HCT116 (cell line): ENCODE results near the gene NME9. TPM values are rescaled to one million over a fixed set of nuclear protein-coding genes. Genes with fewer than 3 reads are reported as not detected.

ENCODE experiments used
- ATAC-seq: fragments of 200-7000 bp; cut with Tn5 transposase; 2 replicates; pipeline ENCODE4 v1.9.1; 2020; ENCODE audit warnings: mild to moderate bottlenecking, moderate library complexity
- BruUV-seq: library from RNA; stranded (reverse); fragments of 400-500 nt; replicated peaks from 2 replicates; lab custom pipeline; 2021; lab: Mats Ljungman, UMichigan
- CTCF ChIA-PET: fragments of 300-600 bp; sonication (Branson Sonifier 250); formaldehyde crosslinking; loops from one replicate; lab custom pipeline; 2021; ENCODE audit warnings: antibody characterized with exemption; lab: Charles Lee
- POLR2A ChIA-PET: fragments of 300-600, 350-600 bp; sonication (Branson Sonifier 250); formaldehyde crosslinking; loops from one replicate; lab custom pipeline; 2021; ENCODE audit warnings: antibody characterized with exemption; lab: Charles Lee
- RAD21 ChIA-PET, 2 experiments: fragments of 300-600 bp; sonication (Branson Sonifier 250); formaldehyde crosslinking; loops; one replicate each; lab custom pipeline; 2023; ENCODE audit warnings: low total read pairs in 2 of 2; ENCODE audit not compliant: uncharacterized antibody in 2 of 2, unreplicated experiment in 2 of 2, low non-redundant PET in 1 of 2; lab: Charles Lee
- DNase-seq: peaks from one replicate; pipeline ENCODE4 v3.0.0-alpha.2; 2010; ENCODE audit warnings: low read depth, low spot score
- H2AFZ ChIP-seq: fragments of 200-600 bp; shearing (Covaris generic), sonication (generic); 2 replicates; pipeline ENCODE4 v1.6.1; 2017; ENCODE audit warnings: low read depth, mixed run types, mixed read lengths, antibody characterized with exemption, low read length; ENCODE audit not compliant: poor library complexity, severe bottlenecking
- H3K27ac ChIP-seq: 2 replicates; pipeline ENCODE4 v1.5.1; 2012; ENCODE audit warnings: low read depth, low read length
- H3K27me3 ChIP-seq: fragments of 200-600 bp; sonication (generic); 2 replicates; pipeline ENCODE4 v1.6.1; 2016; ENCODE audit warnings: mixed run types, low read length, mixed read lengths; ENCODE audit not compliant: insufficient read depth
- H3K36me3 ChIP-seq, 2 experiments: fragments of 200-500 bp in 1 of 2; fragments of 200-600 bp in 1 of 2; sonication (Bioruptor generic) in 1 of 2; sonication (generic) in 1 of 2; 2 replicates each; pipeline versions ENCODE4 v1.5.1 to v1.6.1; 2014 to 2016; ENCODE audit warnings: low read length in 2 of 2, inconsistent platforms in 1 of 2, mixed read lengths in 1 of 2, mixed run types in 1 of 2; ENCODE audit not compliant: insufficient read depth in 2 of 2, control insufficient read depth in 1 of 2
- H3K4me1 ChIP-seq, 2 experiments: fragments of 200-600 bp in 1 of 2; sonication (generic) in 1 of 2; 2 replicates each; pipeline versions ENCODE4 v1.5.1 to v1.6.1; 2012 to 2017; ENCODE audit warnings: low read length in 2 of 2, inconsistent platforms in 1 of 2, mild to moderate bottlenecking in 1 of 2, mixed read lengths in 1 of 2, mixed run types in 1 of 2, moderate library complexity in 1 of 2; ENCODE audit not compliant: insufficient read depth in 2 of 2, control insufficient read depth in 1 of 2
- H3K4me2 ChIP-seq: fragments of 200-600 bp; sonication (generic); 2 replicates; pipeline ENCODE4 v1.6.1; 2017; ENCODE audit warnings: mixed run types, low read length, mixed read lengths
- H3K4me3 ChIP-seq, 2 experiments: fragments of 200-600 bp in 1 of 2; sonication (generic) in 1 of 2; replicated peaks in 1 of 2; 2 replicates each; pipeline ENCODE4 v1.5.1; 2011 to 2016; ENCODE audit warnings: low read length in 2 of 2, control low read depth in 1 of 2, low read depth in 1 of 2, mild to moderate bottlenecking in 1 of 2, mixed read lengths in 1 of 2, mixed run types in 1 of 2
- H3K79me2 ChIP-seq: fragments of 200-600 bp; sonication (generic); 2 replicates; pipeline ENCODE4 v1.6.1; 2017; ENCODE audit warnings: mild to moderate bottlenecking, mixed run types, low read length, moderate library complexity, mixed read lengths; ENCODE audit not compliant: insufficient read depth
- H3K9ac ChIP-seq: fragments of 200-600 bp; sonication (generic); 2 replicates; pipeline ENCODE4 v1.6.1; 2016; ENCODE audit warnings: low read length, mixed read lengths
- H3K9me2 ChIP-seq: fragments of 200-600 bp; sonication (generic), shearing (Covaris generic); 2 replicates; pipeline ENCODE4 v1.6.1; 2017; ENCODE audit warnings: mixed run types, mild to moderate bottlenecking, moderate library complexity; ENCODE audit not compliant: insufficient read depth
- H3K9me3 ChIP-seq, 2 experiments: fragments of 200-500 bp in 1 of 2; fragments of 200-600 bp in 1 of 2; sonication (Bioruptor generic) in 1 of 2; sonication (generic) in 1 of 2; 2 replicates each; pipeline ENCODE4 v1.6.1; 2014 to 2017; ENCODE audit warnings: low read length in 2 of 2, mixed read lengths in 2 of 2, inconsistent platforms in 1 of 2, low read depth in 1 of 2, mild to moderate bottlenecking in 1 of 2, mixed run types in 1 of 2, moderate library complexity in 1 of 2; ENCODE audit not compliant: control insufficient read depth in 1 of 2, insufficient read depth in 1 of 2
- H4K20me1 ChIP-seq: fragments of 200-600 bp; sonication (generic), shearing (Covaris generic); 2 replicates; pipeline ENCODE4 v1.6.1; 2017; ENCODE audit warnings: mixed run types, mild to moderate bottlenecking, moderate library complexity; ENCODE audit not compliant: insufficient read depth
- ATF3 ChIP-seq: IDR thresholded peaks from 2 replicates; pipeline ENCODE4 v1.6.1; 2012
- CBX3 ChIP-seq: IDR thresholded peaks from 2 replicates; pipeline ENCODE4 v1.6.1; 2012; ENCODE audit warnings: low read depth
- CEBPB ChIP-seq: IDR thresholded peaks from 2 replicates; pipeline ENCODE4 v1.6.1; 2012; ENCODE audit warnings: low read depth
- EGR1 ChIP-seq: IDR thresholded peaks from 2 replicates; pipeline ENCODE4 v1.6.1; 2012; ENCODE audit warnings: low read depth
- ELF1 ChIP-seq: IDR thresholded peaks from 2 replicates; pipeline ENCODE4 v1.6.1; 2012; ENCODE audit warnings: low read depth, borderline replicate concordance
- EZH2 ChIP-seq: fragments of 200-600 bp; sonication (generic); IDR thresholded peaks from 2 replicates; pipeline ENCODE4 v1.6.1; 2017; ENCODE audit warnings: antibody characterized with exemption, mixed run types
- MAX ChIP-seq: IDR thresholded peaks from 2 replicates; pipeline ENCODE4 v1.6.1; 2012
- POLR2A ChIP-seq: IDR thresholded peaks from 2 replicates; pipeline ENCODE4 v1.7.0; 2011; ENCODE audit warnings: borderline replicate concordance; ENCODE audit not compliant: insufficient read depth, insufficient read length; ENCODE audit errors: extremely low read depth
- POLR2AphosphoS5 ChIP-seq: IDR thresholded peaks from 2 replicates; pipeline ENCODE4 v1.6.1; 2011; ENCODE audit warnings: mild to moderate bottlenecking, low read depth, low read length, moderate library complexity
- SIN3A ChIP-seq: IDR thresholded peaks from 2 replicates; pipeline ENCODE4 v1.6.1; 2012; ENCODE audit warnings: low read depth
- SRF ChIP-seq: IDR thresholded peaks from 2 replicates; pipeline ENCODE4 v1.6.1; 2012; ENCODE audit warnings: low read depth
- TCF7L2 ChIP-seq: IDR thresholded peaks from 2 replicates; pipeline ENCODE4 v1.7.0; 2011; ENCODE audit warnings: borderline replicate concordance, inconsistent platforms; ENCODE audit not compliant: insufficient read depth, insufficient read length; ENCODE audit errors: extremely low read depth
- ZBTB33 ChIP-seq: IDR thresholded peaks from 2 replicates; pipeline ENCODE4 v1.6.1; 2011; ENCODE audit warnings: mild to moderate bottlenecking, low read length, moderate library complexity; ENCODE audit not compliant: insufficient replicate concordance; ENCODE audit errors: extremely low read depth
- ZNF274 ChIP-seq: fragments of 200-500 bp; sonication (Bioruptor generic); IDR thresholded peaks from 2 replicates; pipeline ENCODE4 v1.6.1; 2014; ENCODE audit warnings: mild to moderate bottlenecking, low read depth, low read length, inconsistent platforms
- intact Hi-C: fragments of 100-400 bp; cut with micrococcal nuclease; formaldehyde crosslinking; loops from 2 replicates; pipeline ENCODE4 v1.10.0; 2022
- total RNA-seq: library from RNA; stranded (reverse); gene quantifications from one replicate; pipeline ENCODE4 v1.2.1, GENCODE V29; 2021; ENCODE audit not compliant: unreplicated experiment

The NME9 gene
- total RNA-seq, 1 experiment from 2014 or later: 0.79 TPM

- H3K27ac ChIP-seq: no peak overlapping the region
- no peak overlapping the region for H3K9ac ChIP-seq
- TF ChIP-seq EZH2 (no peak), ATF3 (no peak)
- H3K4me1 ChIP-seq: peaks cover 4 to 26% of the 10 kb centered on the region in 2 experiments; a peak in 3 of 4 replicates
- no peak for DNase-seq
- H3K4me3 ChIP-seq: no peak overlapping the region
- intact Hi-C loops: loop anchor here (5.0 kb wide), 2 partner anchors 210 to 260 kb away; partner anchors contain the start of gene DZIP1L
- H3K79me2 ChIP-seq: no peaks in the 10 kb centered on the region
- no peaks in the 10 kb centered on the region for H3K9me2 ChIP-seq
- no peak for ATAC-seq
- POLR2A ChIA-PET: no interaction called here
- H4K20me1 ChIP-seq: no peaks in the 10 kb centered on the region
- no peaks in the 10 kb centered on the region for H3K36me3 ChIP-seq
- no peaks in the 10 kb centered on the region for H3K9me3 ChIP-seq
- CTCF ChIA-PET: no interaction called here
- BruUV-seq: no TSS peak
- no peak overlapping the region for H3K4me2 ChIP-seq
- no peak overlapping the region for H2AFZ ChIP-seq
- RAD21 ChIA-PET: no interaction called here
- H3K27me3 ChIP-seq: no peaks in the 10 kb centered on the region
Observed at GRCh38 chr3:138326866-138327595, 2.6 kb downstream of the NME9 start.

- Histone ChIP-seq H4K20me1 (no peaks in the 10 kb centered on the region), H3K9me2 (no peaks in the 10 kb centered on the region), H3K4me3 (no peak overlapping the region), H3K9ac (no peak overlapping the region), H3K79me2 (no peaks in the 10 kb centered on the region), H3K9me3 (no peaks in the 10 kb centered on the region), H3K4me1 (peaks cover 4 to 26% of the 10 kb centered on the region in 2 experiments; a peak in 3 of 4 replicates), H3K27me3 (no peaks in the 10 kb centered on the region), H3K4me2 (no peak overlapping the region), H3K27ac (no peak overlapping the region), H3K36me3 (no peaks in the 10 kb centered on the region), H2AFZ (no peak overlapping the region)
- CTCF ChIA-PET: interaction anchor here (0.6 kb wide), 1 partner anchor 11 kb away, joined by 6 read pairs; no protein-coding TSS in a partner anchor
- intact Hi-C loops: loop anchor here (5.0 kb wide), 2 partner anchors 209 to 259 kb away; partner anchors contain the start of gene DZIP1L
- no peak for DNase-seq
- POLR2A ChIA-PET: no interaction called here
- RAD21 ChIA-PET: no interaction called here
- BruUV-seq: no TSS peak
- ATAC-seq: no peak
- TF ChIP-seq SIN3A: no peak
- TF ChIP-seq ZNF274: no peak
- TF ChIP-seq TCF7L2: no peak
- no peak for TF ChIP-seq ELF1
- no peak for TF ChIP-seq ZBTB33
- TF ChIP-seq POLR2A: no peak
- TF ChIP-seq SRF: no peak
- no peak for TF ChIP-seq POLR2AphosphoS5
- TF ChIP-seq EZH2: no peak
- TF ChIP-seq MAX: no peak
- TF ChIP-seq CEBPB: no peak
- no peak for TF ChIP-seq EGR1
- TF ChIP-seq CBX3: no peak
Observed at GRCh38 chr3:138325990-138326389, 3.7 kb downstream of the NME9 start.
